ENCODE results near the gene ZBTB46. TPM values are rescaled to one million over a fixed set of nuclear protein-coding genes. Genes with fewer than 3 reads are reported as not detected.

Gene ZBTB46
- total RNA-seq, 1 experiment from 2014 or later, result 27.1 TPM

- WGBS (ENCODE audit: extremely low coverage, insufficient read length, low lambda C conversion rate), result no CpG with 5 or more reads among the region's 16 CpGs
- no peak overlapping the region for H2BK12ac ChIP-seq (ENCODE audit: insufficient read length, low read depth, low read length)
- H3K18ac ChIP-seq (ENCODE audit: insufficient read length, low read depth, low read length), result no peak overlapping the region
- no peak overlapping the region for H2AK5ac ChIP-seq (ENCODE audit: insufficient read length, low read length)
- no peak overlapping the region for H2BK15ac ChIP-seq (ENCODE audit: low read depth, low read length)
- no peak overlapping the region for H3T11ph ChIP-seq (ENCODE audit: low read length)
- no peaks in the 10 kb centered on the region for H3K79me2 ChIP-seq (ENCODE audit: insufficient read depth, low read length)
- no peak for DNase-seq
- no peak overlapping the region for H3K27ac ChIP-seq (ENCODE audit: insufficient read length, low read depth, low read length)
- no peak overlapping the region for H3K4me2 ChIP-seq (ENCODE audit: insufficient read depth, insufficient read length, low read length)
- H3K14ac ChIP-seq (ENCODE audit: insufficient read depth, low read length), result no peak overlapping the region
- H4K20me1 ChIP-seq (ENCODE audit: control insufficient read depth, insufficient read depth, insufficient read length), result no peaks in the 10 kb centered on the region
- H3K23me2 ChIP-seq (ENCODE audit: insufficient read length, low read depth, low read length, poor library complexity, severe bottlenecking), result no peaks in the 10 kb centered on the region
- no peaks in the 10 kb centered on the region for H3K9me3 ChIP-seq (ENCODE audit: control insufficient read depth, low read depth, low read length)
- no peaks in the 10 kb centered on the region for H3K27me3 ChIP-seq (ENCODE audit: insufficient read depth, low read length)
- H4K91ac ChIP-seq (ENCODE audit: insufficient read length, low read depth, low read length), result no peak overlapping the region
- H2AFZ ChIP-seq (ENCODE audit: low read length), result no peak overlapping the region
- peaks cover 0 to 6% (median 0%) of the 10 kb centered on the region in 3 experiments; a peak in 2 of 7 replicates for H3K36me3 Mint-ChIP-seq (ENCODE audit: insufficient read depth in 1 of 3, low read depth in 3 of 3)
- H2BK5ac ChIP-seq (ENCODE audit: insufficient read length, low read length), result no peak overlapping the region
- no peak overlapping the region for H3K4me3 Mint-ChIP-seq
- H2BK20ac ChIP-seq (ENCODE audit: low read depth, low read length, poor library complexity, severe bottlenecking), result no peak overlapping the region
- TF ChIP-seq, protein P1, sequence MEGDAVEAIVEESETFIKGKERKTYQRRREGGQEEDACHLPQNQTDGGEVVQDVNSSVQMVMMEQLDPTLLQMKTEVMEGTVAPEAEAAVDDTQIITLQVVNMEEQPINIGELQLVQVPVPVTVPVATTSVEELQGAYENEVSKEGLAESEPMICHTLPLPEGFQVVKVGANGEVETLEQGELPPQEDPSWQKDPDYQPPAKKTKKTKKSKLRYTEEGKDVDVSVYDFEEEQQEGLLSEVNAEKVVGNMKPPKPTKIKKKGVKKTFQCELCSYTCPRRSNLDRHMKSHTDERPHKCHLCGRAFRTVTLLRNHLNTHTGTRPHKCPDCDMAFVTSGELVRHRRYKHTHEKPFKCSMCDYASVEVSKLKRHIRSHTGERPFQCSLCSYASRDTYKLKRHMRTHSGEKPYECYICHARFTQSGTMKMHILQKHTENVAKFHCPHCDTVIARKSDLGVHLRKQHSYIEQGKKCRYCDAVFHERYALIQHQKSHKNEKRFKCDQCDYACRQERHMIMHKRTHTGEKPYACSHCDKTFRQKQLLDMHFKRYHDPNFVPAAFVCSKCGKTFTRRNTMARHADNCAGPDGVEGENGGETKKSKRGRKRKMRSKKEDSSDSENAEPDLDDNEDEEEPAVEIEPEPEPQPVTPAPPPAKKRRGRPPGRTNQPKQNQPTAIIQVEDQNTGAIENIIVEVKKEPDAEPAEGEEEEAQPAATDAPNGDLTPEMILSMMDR (conservative IDR thresholded peaks at IDR 0.05), result no peak
- no peak overlapping the region for H3K9ac ChIP-seq (ENCODE audit: extremely low read depth, insufficient read length, low read length)
- no peaks in the 10 kb centered on the region for H3K79me1 ChIP-seq (ENCODE audit: insufficient read depth, low read depth, low read length, poor library complexity, severe bottlenecking)
- H3K56ac ChIP-seq (ENCODE audit: insufficient read length, low read depth, low read length), result no peak overlapping the region
- no peaks in the 10 kb centered on the region; the same call in 1 of the 2 replicates for H3K4me1 ChIP-seq (ENCODE audit: insufficient read depth, low read length)
- H3K27me3 Mint-ChIP-seq (ENCODE audit: low read depth), result no peaks in the 10 kb centered on the region
- H3K4ac ChIP-seq (ENCODE audit: low read depth, low read length), result no peak overlapping the region
- H3K27ac Mint-ChIP-seq, result no peak overlapping the region; a peak in 1 of 7 replicates
- H4K8ac ChIP-seq (replicated peaks; ENCODE audit: insufficient read length, low read depth, low read length), result no peak overlapping the region
- no peak overlapping the region for H2BK120ac ChIP-seq (ENCODE audit: low read depth, low read length, poor library complexity, severe bottlenecking)
- no peaks in the 10 kb centered on the region for H3K9me3 Mint-ChIP-seq
- no peak overlapping the region for H3K23ac ChIP-seq (ENCODE audit: insufficient read length, low read depth, low read length)
- no peak overlapping the region for H4K5ac ChIP-seq (ENCODE audit: insufficient read length, low read depth, low read length)
- peaks cover 14 to 22% of the 10 kb centered on the region in 2 experiments for H3K4me1 Mint-ChIP-seq
These were observed 81.2 kb downstream of the ZBTB46 start for GRCh38 chr20:63749597-63750508.
